Adrenal gland (tissue), 5 donors: Measurements from ENCODE around the gene USP14.

ENCODE experiments used
- CTCF ChIP-seq, 6 experiments: fragments of 450-650 bp in 4 of 6; fragments of 200-600 bp in 2 of 6; sonication (generic) in 1 of 6; IDR thresholded peaks; 1 replicate in 5 of 6; 2 replicates in 1 of 6; pipeline versions ENCODE4 v1.5.1 to v1.8.0; 2016 to 2021; ENCODE audit warnings: antibody characterized with exemption in 6 of 6, mild to moderate bottlenecking in 2 of 6, moderate library complexity in 1 of 6
- POLR2A ChIP-seq, 2 donors: fragments of 450-650 bp; IDR thresholded peaks; one replicate each; pipeline ENCODE4 v1.6.1; 2017; ENCODE audit warnings: antibody characterized with exemption in 2 of 2, mild to moderate bottlenecking in 2 of 2, moderate library complexity in 1 of 2
- donor health status: DM: no; HTN: no; CAD: no.

DNA sequence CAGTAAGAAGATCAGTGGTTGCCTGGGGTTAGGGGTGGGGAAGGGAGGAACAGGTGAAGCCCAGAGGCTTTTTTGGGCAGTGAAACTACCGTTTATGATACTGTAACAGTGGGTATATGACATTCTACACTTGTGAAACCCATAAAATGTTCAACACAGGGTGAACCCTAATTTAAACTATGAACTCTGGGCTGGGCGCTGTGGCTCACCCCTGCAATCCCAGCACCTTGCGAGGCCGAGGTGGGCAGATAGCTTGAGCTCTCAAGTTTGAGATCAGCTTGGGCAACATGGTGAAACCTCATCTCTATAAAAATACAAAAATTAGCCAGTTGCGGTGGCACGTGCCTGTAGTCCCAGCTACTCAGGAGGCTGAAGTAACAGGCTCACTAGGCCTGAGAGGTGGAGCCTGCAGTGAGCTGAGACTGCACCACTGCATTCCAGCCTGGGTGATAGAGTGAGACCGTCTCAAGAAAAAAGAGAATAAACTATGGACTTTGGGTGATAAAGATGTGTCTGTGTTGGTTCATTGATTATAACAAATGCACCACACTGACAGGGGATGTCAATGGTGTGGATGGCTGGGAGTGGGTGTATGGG is 17.6 kb upstream of the USP14 start:
- TF ChIP-seq POLR2A (IDR thresholded peaks at IDR 0.05), result no peak
- no peak for TF ChIP-seq CTCF (IDR thresholded peaks at IDR 0.05)
